K562 (cell line): ENCODE results near the gene GNG14. TPM values are rescaled to one million over a fixed set of nuclear protein-coding genes. Genes with fewer than 3 reads are reported as not detected.

Experiments used
- CTBP1 ChIP-seq: fragments of 450-650 bp; IDR thresholded peaks from 2 replicates; pipeline ENCODE4 v1.6.1; 2016; ENCODE audit warnings: borderline replicate concordance
- DNMT1 ChIP-seq: fragments of 450-650 bp; IDR thresholded peaks from 2 replicates; pipeline ENCODE4 v1.6.1; 2016; ENCODE audit warnings: antibody characterized with exemption, mild to moderate bottlenecking
- EP300 ChIP-seq: IDR thresholded peaks from 2 replicates; pipeline ENCODE4 v1.6.1; 2012; ENCODE audit warnings: low read length, improper control_type of control experiment
- ETV1 ChIP-seq: fragments of 450-650 bp; conservative IDR thresholded peaks from 2 replicates; pipeline ENCODE4 v1.6.1; 2016; ENCODE audit warnings: missing genetic modification characterization, control low read depth, low read depth, missing compliant biosample characterization
- HEY1 ChIP-seq: fragments of 250-450 bp; sonication (Bioruptor Pico); IDR thresholded peaks from 2 replicates; pipeline ENCODE4 v1.5.0; 2020; ENCODE audit warnings: mild to moderate bottlenecking, moderate library complexity, borderline replicate concordance
- KAT2B ChIP-seq: IDR thresholded peaks from one replicate; pipeline ENCODE4 v1.6.1; 2012; ENCODE audit warnings: low read depth, mild to moderate bottlenecking, control low read depth, inconsistent platforms, low read length, moderate library complexity
- MTA3 ChIP-seq: fragments of 450-650 bp; formaldehyde crosslinking; IDR thresholded peaks from 2 replicates; pipeline ENCODE4 v1.6.1; 2017; ENCODE audit warnings: mild to moderate bottlenecking, borderline replicate concordance
- MYNN ChIP-seq, 2 experiments: sonication (generic); formaldehyde crosslinking in 1 of 2; IDR thresholded peaks; 2 replicates each; pipeline versions ENCODE4 v1.5.0 to v1.6.1; 2016 to 2020; ENCODE audit warnings: antibody characterized with exemption in 1 of 2, missing genetic modification reagents in 1 of 2
- NELFE ChIP-seq: IDR thresholded peaks from 2 replicates; pipeline ENCODE4 v1.6.1; 2011; ENCODE audit warnings: mild to moderate bottlenecking; ENCODE audit not compliant: insufficient read depth, insufficient read length
- PHB ChIP-seq: fragments of 250-450 bp; sonication (Bioruptor Pico); IDR thresholded peaks from 2 replicates; pipeline ENCODE4 v1.5.0; 2021
- POLR2G ChIP-seq: fragments of 200-400 bp; formaldehyde crosslinking; IDR thresholded peaks from 2 replicates; pipeline ENCODE4 v1.6.1; 2017; ENCODE audit warnings: low read depth, mild to moderate bottlenecking, antibody characterized with exemption, low read length, moderate library complexity
- ZBED1 ChIP-seq: IDR thresholded peaks from 2 replicates; pipeline ENCODE4 v1.6.1; 2014
- polyA plus RNA-seq, 8 experiments: library from polyadenylated mRNA; depleted of rRNA in 4 of 8; stranded (reverse) in 5 of 8; unstranded in 3 of 8; fragments of >200 nt; fragmentation: Nextera tagmentation in 2 of 8; fragmentation: Illumina TruSeq in 1 of 8; extraction: Ambion mirVana in 2 of 8; extraction: Trizol in 1 of 8; gene quantifications; 2 replicates each; pipeline versions ENCODE4 v1.2.1 to v1.2.3, GENCODE V29; 2011 to 2014; ENCODE audit warnings: inconsistent platforms in 1 of 8, missing spikeins in 1 of 8
- total RNA-seq, 7 experiments: library from RNA; depleted of rRNA in 6 of 7; stranded (reverse); fragments of >200 nt in 6 of 7; fragmentation: Illumina TruSeq in 2 of 7; extraction: Trizol in 2 of 7; gene quantifications; 2 replicates each; pipeline versions ENCODE4 v1.2.1 to v1.2.3, GENCODE V29; 2011 to 2021; ENCODE audit warnings: low replicate concordance in 1 of 7
- TF ChIP-seq, protein P1 (sequence below): IDR thresholded peaks from 2 replicates; pipeline ENCODE4 v1.6.1; 2011; ENCODE audit warnings: borderline replicate concordance, low read depth, mild to moderate bottlenecking, moderate library complexity, low read length; ENCODE audit not compliant: insufficient read depth, poor library complexity, severe bottlenecking
- TF ChIP-seq, protein P2 (sequence below): IDR thresholded peaks from 3 replicates; pipeline ENCODE4 v1.6.1; 2011; ENCODE audit warnings: borderline replicate concordance, mild to moderate bottlenecking; ENCODE audit not compliant: insufficient read length, insufficient read depth
- TF ChIP-seq, protein P3 (sequence below): fragments of 200-800 bp; sonication (Bioruptor generic); IDR thresholded peaks from 2 replicates; pipeline ENCODE4 v1.6.1; 2017; ENCODE audit warnings: missing genetic modification characterization, missing compliant biosample characterization
- TF ChIP-seq, protein P4 (sequence below): sonication (generic); formaldehyde crosslinking; IDR thresholded peaks from 2 replicates; pipeline ENCODE4 v1.8.1; 2023; ENCODE audit warnings: mild to moderate bottlenecking, missing genetic modification reagents
- TF ChIP-seq, protein P5 (sequence below): fragments of 450-650 bp; formaldehyde crosslinking; conservative IDR thresholded peaks from 2 replicates; pipeline ENCODE4 v1.4.0; 2022; ENCODE audit warnings: mild to moderate bottlenecking, missing genetic modification characterization

Gene GNG14
- total and polyA plus RNA-seq, 9 of the 15 experiments (the other 6 are each of a cell fraction or from before 2014, with no cell fraction given) = not detected

DNA sequence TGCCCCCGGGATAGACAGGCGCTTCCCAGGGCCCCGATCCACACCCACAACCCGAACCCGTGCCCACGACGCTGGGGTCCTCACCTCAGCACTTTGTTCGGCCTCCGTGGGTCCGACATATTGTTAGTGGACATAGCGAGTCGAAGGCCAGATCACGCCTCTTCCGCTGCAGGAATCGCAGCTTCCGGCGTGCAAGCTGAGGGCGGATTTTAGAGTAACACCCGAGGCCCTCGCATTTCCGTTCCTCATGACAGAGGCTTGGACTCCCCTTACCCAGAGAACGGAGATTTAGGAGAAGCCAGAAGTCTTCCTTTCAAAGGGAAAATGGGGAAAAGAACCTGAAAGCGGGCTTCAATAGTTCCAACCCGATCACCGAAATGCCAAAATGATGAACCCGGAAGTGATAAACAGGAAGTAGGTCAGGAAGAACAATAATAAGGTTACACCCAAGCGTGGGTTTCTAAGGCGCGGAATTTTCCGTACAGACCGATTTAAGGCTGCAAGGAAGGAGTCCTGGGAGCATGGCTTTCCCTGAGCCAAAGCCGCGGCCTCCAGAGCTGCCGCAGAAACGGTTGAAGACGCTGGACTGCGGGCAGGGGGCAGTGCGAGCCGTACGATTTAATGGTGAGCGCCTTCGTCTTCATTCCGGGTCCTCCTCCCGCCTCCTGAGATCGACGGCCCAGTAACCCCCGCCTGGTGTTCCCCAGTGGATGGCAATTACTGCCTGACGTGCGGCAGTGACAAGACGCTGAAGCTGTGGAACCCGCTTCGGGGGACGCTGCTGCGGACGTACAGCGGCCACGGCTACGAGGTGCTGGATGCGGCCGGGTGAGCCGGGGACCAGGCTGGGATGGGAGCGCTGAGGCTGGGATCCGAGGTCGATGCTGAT, 18.3 kb upstream of the GNG14 start (continued):
- TF ChIP-seq MTA3 (peak; percentile 88; the same call in 1 of the 2 replicates), HEY1 (0 out of 2 replicates have a peak, but pooled peaks have one; percentile 45), DNMT1 (peak; percentile 66; the same call in 1 of the 2 replicates), KAT2B (no peak), CTBP1 (peak; percentile 46; the same call in 1 of the 2 replicates), MYNN (IDR thresholded peaks at IDR 0.05) (no peak), MYNN (CRISPR knock-in tag; IDR thresholded peaks at IDR 0.05) (no peak), POLR2G (peak; percentile 81), PHB (CRISPR knock-in tag) (0 out of 2 replicates have a peak, but pooled peaks have one; percentile 25), ETV1 (tag) (peak; percentile 92), EP300 (no peak), ZBED1 (no peak), NELFE (no peak)
- TF ChIP-seq, protein P1, sequence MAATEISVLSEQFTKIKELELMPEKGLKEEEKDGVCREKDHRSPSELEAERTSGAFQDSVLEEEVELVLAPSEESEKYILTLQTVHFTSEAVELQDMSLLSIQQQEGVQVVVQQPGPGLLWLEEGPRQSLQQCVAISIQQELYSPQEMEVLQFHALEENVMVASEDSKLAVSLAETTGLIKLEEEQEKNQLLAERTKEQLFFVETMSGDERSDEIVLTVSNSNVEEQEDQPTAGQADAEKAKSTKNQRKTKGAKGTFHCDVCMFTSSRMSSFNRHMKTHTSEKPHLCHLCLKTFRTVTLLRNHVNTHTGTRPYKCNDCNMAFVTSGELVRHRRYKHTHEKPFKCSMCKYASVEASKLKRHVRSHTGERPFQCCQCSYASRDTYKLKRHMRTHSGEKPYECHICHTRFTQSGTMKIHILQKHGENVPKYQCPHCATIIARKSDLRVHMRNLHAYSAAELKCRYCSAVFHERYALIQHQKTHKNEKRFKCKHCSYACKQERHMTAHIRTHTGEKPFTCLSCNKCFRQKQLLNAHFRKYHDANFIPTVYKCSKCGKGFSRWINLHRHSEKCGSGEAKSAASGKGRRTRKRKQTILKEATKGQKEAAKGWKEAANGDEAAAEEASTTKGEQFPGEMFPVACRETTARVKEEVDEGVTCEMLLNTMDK = no peak
- TF ChIP-seq, protein P2, sequence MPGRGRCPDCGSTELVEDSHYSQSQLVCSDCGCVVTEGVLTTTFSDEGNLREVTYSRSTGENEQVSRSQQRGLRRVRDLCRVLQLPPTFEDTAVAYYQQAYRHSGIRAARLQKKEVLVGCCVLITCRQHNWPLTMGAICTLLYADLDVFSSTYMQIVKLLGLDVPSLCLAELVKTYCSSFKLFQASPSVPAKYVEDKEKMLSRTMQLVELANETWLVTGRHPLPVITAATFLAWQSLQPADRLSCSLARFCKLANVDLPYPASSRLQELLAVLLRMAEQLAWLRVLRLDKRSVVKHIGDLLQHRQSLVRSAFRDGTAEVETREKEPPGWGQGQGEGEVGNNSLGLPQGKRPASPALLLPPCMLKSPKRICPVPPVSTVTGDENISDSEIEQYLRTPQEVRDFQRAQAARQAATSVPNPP = no peak
- TF ChIP-seq, protein P3, sequence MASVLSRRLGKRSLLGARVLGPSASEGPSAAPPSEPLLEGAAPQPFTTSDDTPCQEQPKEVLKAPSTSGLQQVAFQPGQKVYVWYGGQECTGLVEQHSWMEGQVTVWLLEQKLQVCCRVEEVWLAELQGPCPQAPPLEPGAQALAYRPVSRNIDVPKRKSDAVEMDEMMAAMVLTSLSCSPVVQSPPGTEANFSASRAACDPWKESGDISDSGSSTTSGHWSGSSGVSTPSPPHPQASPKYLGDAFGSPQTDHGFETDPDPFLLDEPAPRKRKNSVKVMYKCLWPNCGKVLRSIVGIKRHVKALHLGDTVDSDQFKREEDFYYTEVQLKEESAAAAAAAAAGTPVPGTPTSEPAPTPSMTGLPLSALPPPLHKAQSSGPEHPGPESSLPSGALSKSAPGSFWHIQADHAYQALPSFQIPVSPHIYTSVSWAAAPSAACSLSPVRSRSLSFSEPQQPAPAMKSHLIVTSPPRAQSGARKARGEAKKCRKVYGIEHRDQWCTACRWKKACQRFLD (CRISPR knock-in tag) = no peak
- TF ChIP-seq, protein P4, sequence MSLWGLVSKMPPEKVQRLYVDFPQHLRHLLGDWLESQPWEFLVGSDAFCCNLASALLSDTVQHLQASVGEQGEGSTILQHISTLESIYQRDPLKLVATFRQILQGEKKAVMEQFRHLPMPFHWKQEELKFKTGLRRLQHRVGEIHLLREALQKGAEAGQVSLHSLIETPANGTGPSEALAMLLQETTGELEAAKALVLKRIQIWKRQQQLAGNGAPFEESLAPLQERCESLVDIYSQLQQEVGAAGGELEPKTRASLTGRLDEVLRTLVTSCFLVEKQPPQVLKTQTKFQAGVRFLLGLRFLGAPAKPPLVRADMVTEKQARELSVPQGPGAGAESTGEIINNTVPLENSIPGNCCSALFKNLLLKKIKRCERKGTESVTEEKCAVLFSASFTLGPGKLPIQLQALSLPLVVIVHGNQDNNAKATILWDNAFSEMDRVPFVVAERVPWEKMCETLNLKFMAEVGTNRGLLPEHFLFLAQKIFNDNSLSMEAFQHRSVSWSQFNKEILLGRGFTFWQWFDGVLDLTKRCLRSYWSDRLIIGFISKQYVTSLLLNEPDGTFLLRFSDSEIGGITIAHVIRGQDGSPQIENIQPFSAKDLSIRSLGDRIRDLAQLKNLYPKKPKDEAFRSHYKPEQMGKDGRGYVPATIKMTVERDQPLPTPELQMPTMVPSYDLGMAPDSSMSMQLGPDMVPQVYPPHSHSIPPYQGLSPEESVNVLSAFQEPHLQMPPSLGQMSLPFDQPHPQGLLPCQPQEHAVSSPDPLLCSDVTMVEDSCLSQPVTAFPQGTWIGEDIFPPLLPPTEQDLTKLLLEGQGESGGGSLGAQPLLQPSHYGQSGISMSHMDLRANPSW = no peak
- TF ChIP-seq, protein P5, sequence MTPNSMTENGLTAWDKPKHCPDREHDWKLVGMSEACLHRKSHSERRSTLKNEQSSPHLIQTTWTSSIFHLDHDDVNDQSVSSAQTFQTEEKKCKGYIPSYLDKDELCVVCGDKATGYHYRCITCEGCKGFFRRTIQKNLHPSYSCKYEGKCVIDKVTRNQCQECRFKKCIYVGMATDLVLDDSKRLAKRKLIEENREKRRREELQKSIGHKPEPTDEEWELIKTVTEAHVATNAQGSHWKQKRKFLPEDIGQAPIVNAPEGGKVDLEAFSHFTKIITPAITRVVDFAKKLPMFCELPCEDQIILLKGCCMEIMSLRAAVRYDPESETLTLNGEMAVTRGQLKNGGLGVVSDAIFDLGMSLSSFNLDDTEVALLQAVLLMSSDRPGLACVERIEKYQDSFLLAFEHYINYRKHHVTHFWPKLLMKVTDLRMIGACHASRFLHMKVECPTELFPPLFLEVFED (CRISPR knock-in tag) = peak; percentile 13; the same call in 1 of the 2 replicates
